IPS-15b (cell line): Measurements from ENCODE around the gene MCM7.
A peak's percentile ranks its signal among the peaks of the same experiment; 100 is the strongest.

Experiments used
- H3K27me3 ChIP-seq: one replicate; pipeline ENCODE4 v1.6.1; 2013; ENCODE audit warnings: low read length; ENCODE audit not compliant: control insufficient read depth, insufficient read depth
- H3K36me3 ChIP-seq: one replicate; pipeline ENCODE4 v1.6.1; 2013; ENCODE audit warnings: low read length; ENCODE audit not compliant: control insufficient read depth, insufficient read depth
- H3K4me1 ChIP-seq: one replicate; pipeline ENCODE4 v1.6.1; 2013; ENCODE audit warnings: mild to moderate bottlenecking, low read length; ENCODE audit not compliant: control insufficient read depth, insufficient read depth
- H3K4me3 ChIP-seq: one replicate; pipeline ENCODE4 v1.5.1; 2013; ENCODE audit warnings: low read depth, low read length
- H3K9ac ChIP-seq: one replicate; pipeline ENCODE4 v1.6.1; 2013; ENCODE audit warnings: low read depth, mild to moderate bottlenecking, low read length
- H3K9me3 ChIP-seq: one replicate; pipeline ENCODE4 v1.6.1; 2013; ENCODE audit warnings: mild to moderate bottlenecking, low read length; ENCODE audit not compliant: control insufficient read depth, insufficient read depth

The MCM7 gene

DNA sequence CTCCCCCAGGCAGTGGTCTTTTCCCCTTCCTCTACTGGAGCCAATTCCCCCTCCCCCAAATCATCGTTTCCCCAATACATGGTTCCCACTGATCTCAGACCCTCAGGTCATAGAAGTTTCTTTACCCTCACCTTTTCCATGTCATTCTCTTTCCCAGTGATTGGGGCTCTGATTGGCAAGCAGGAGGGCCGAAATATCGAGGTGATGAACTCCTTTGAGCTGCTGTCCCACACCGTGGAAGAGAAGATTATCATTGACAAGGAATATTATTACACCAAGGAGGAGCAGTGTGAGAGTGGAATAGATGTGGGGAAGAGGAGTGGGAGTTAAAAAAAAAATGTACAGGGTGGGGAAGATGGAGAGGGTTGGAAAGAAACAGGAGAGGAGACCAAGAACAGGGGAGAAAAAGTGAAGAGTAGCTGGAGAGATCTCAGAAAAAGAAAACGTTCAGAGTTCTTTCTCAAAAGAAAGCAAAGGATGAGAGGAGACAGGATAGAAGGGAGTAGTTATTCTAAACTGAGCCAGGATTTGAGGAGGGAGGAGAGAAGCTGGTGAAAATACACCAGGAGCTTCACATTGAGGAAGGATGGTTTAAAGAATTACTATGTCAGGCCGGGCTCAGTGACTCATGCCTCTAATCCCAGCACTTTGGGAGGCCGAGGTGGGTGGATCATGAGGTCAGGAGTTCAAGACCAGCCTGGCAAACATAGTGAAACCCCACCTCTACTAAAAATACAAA, 11.6 kb downstream of the MCM7 start:
- H3K9ac ChIP-seq: peak overlapping the region; percentile 93
- H3K4me3 ChIP-seq: peak overlapping the region; percentile 94
- H3K27me3 ChIP-seq: no peaks in the 10 kb centered on the region
- peaks cover 38% of the 10 kb centered on the region for H3K36me3 ChIP-seq
- H3K9me3 ChIP-seq: no peaks in the 10 kb centered on the region
- peaks cover 3% of the 10 kb centered on the region for H3K4me1 ChIP-seq

- H3K4me1 ChIP-seq: peaks cover 3% of the 10 kb centered on the region
- no peaks in the 10 kb centered on the region for H3K27me3 ChIP-seq
- peak within 1 kb of the TSS; percentile 94 for H3K4me3 ChIP-seq
- peaks cover 33% of the 10 kb centered on the region for H3K36me3 ChIP-seq
- H3K9ac ChIP-seq: peak within 1 kb of the TSS; percentile 93
- H3K9me3 ChIP-seq: no peaks in the 10 kb centered on the region
Measured at GRCh38 chr7:100088621-100089457, 12.4 kb downstream of the MCM7 start, which contains the start of gene COPS6. Gene COPS6, plus strand, starts transcription at chr7:100088969. Its CDS starts 22 bp downstream, at chr7:100088991.

- peaks cover 26% of the 10 kb centered on the region for H3K36me3 ChIP-seq
- peak overlapping the region; percentile 93 for H3K9ac ChIP-seq
- peaks cover 3% of the 10 kb centered on the region for H3K4me1 ChIP-seq
- no peaks in the 10 kb centered on the region for H3K9me3 ChIP-seq
- H3K4me3 ChIP-seq: peak overlapping the region; percentile 71
- H3K27me3 ChIP-seq: no peaks in the 10 kb centered on the region
Measured at GRCh38 chr7:100088095-100088620, 13.0 kb downstream of the MCM7 start.

DNA sequence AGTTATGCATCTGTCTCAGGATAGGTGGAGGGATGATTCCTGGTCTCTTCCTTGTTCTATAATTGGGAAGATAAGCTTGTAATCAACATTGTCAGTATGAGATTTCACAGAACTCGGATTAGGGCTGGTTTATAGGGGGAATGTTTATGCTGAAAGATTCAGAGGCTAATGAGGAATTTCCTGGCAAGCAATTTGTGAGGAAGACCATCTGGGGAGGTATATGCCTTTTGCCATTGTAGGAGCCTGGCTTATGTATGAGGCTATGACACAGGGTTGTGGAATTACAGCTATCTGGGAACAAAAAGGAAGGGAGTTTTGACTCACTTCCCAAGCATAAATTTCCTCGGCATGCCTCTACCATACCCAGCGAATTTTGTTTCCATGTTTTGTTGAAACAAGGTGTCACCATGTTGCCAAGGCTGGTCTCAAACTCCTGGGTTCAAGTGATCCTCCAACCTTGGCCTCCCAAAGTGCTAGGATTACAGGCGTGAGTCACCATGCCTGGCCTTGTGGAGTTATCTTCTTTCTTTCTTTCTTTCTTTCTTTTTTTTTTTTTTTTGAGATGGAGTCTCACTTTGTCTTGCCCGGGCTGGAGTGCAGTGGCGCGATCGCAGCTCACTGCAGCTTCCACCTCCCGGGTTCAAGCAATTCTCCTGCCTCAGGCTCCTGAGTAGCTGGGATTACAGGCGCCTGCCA, 14.0 kb downstream of the MCM7 start:
- H3K4me3 ChIP-seq: no peak overlapping the region
- H3K36me3 ChIP-seq: peaks cover 19% of the 10 kb centered on the region
- H3K9ac ChIP-seq: no peak overlapping the region
- peaks cover 9% of the 10 kb centered on the region for H3K4me1 ChIP-seq
- H3K9me3 ChIP-seq: no peaks in the 10 kb centered on the region
- H3K27me3 ChIP-seq: no peaks in the 10 kb centered on the region

DNA sequence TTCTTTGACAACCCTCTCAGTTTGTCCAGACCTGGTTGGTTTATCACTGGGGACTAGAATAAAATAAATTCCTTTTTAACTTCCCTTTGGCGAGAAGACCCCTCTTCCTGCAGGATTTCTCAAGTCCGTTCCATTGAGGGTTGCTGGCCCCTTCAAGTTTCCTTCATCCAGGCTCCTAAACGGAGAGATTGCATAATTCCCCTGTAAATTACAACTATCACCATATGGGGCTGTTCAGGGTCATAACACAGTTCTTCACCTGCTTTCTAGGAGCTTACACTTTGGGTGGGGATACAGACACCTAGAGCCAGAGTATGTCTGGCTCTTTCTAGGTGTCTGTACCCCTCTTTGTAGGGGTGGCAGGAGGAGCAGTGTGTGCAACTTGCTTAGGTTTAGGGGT, 15.7 kb downstream of the MCM7 start:
- H3K4me3 ChIP-seq: no peak overlapping the region
- H3K36me3 ChIP-seq: peaks cover 3% of the 10 kb centered on the region
- no peak overlapping the region for H3K9ac ChIP-seq
- no peaks in the 10 kb centered on the region for H3K9me3 ChIP-seq
- peaks cover 9% of the 10 kb centered on the region for H3K4me1 ChIP-seq
- H3K27me3 ChIP-seq: no peaks in the 10 kb centered on the region

- Histone ChIP-seq H3K9me3 (no peaks in the 10 kb centered on the region), H3K9ac (no peak overlapping the region), H3K27me3 (no peaks in the 10 kb centered on the region), H3K4me3 (peak overlapping the region; percentile 61), H3K36me3 (peaks cover 11% of the 10 kb centered on the region), H3K4me1 (peaks cover 6% of the 10 kb centered on the region)
Measured at GRCh38 chr7:100082978-100083377, 18.2 kb downstream of the MCM7 start.

DNA sequence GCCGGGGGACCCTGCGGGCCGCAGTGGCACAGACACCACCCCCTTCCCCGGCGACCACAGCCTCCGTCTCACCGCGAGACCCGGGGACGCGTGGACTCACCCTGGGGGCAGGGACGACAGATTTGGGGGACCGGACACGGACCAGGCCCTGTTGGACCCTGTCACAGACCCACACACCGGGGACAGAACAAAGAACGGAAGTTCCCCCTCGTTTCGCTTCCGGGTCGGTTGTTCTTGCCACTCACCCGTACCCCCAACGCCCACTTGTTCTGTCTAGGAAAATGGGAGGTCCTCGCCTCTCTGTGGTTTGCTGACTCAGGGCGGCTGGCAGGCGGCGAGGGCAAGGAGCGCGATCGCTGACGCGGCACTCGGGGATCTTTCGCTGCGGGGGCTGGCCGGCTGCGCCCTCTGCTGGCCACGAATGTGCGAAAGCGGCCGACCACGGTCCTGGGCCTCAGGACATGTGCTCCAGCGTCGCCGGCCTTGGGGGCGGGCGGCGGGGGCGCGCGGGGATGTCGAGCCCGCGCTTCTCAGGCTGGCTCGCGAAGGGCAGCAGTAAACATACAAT, 19.6 kb downstream of the MCM7 start, which contains the start of gene ZNF3:
TSS of gene ZNF3 (minus strand) at position 189 of the 568 bp plus-strand sequence. CDS start 4,366 bp downstream, outside the sequence.
- peak within 1 kb of the TSS; percentile 80 for H3K9ac ChIP-seq
- no peaks in the 10 kb centered on the region for H3K9me3 ChIP-seq
- H3K4me1 ChIP-seq: peaks cover 6% of the 10 kb centered on the region
- H3K27me3 ChIP-seq: no peaks in the 10 kb centered on the region
- H3K36me3 ChIP-seq: peaks cover 19% of the 10 kb centered on the region
- peak within 1 kb of the TSS; percentile 67 for H3K4me3 ChIP-seq

- Histone ChIP-seq H3K4me1 (peaks cover 6% of the 10 kb centered on the region), H3K9ac (peak overlapping the region; percentile 80), H3K27me3 (no peaks in the 10 kb centered on the region), H3K36me3 (peaks cover 25% of the 10 kb centered on the region), H3K4me3 (peak overlapping the region; percentile 67), H3K9me3 (no peaks in the 10 kb centered on the region)
Measured at GRCh38 chr7:100080907-100081534, 20.2 kb downstream of the MCM7 start.

DNA sequence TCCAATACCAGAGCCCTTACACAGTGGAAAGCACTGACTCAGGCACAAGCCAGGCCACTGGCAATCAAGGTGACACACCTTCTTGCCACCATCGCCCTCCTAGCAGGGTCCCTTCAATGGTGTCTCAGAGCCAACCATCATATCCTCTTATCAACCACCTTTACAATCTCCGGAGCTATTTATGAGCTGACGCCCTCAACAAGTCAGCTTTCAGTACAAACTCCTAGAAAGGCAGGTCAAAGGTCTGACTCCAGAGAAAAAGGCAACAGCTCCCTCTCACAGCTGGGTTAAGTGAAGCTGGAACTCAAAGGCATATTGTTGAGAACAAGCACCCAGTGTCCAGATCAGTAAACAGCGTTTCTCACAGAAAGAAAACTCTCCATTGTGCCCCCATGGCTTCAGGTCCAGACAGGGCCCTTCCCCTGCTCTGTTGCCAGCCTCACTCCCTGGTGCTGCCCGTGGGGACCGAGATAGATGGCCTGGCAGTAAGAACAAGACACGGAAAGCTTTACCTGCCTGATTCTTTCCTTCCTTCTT, 22.1 kb downstream of the MCM7 start:
- H3K9ac ChIP-seq: no peak overlapping the region
- H3K4me1 ChIP-seq: peaks cover 6% of the 10 kb centered on the region
- H3K27me3 ChIP-seq: no peaks in the 10 kb centered on the region
- peaks cover 43% of the 10 kb centered on the region for H3K36me3 ChIP-seq
- H3K4me3 ChIP-seq: no peak overlapping the region
- no peaks in the 10 kb centered on the region for H3K9me3 ChIP-seq

DNA sequence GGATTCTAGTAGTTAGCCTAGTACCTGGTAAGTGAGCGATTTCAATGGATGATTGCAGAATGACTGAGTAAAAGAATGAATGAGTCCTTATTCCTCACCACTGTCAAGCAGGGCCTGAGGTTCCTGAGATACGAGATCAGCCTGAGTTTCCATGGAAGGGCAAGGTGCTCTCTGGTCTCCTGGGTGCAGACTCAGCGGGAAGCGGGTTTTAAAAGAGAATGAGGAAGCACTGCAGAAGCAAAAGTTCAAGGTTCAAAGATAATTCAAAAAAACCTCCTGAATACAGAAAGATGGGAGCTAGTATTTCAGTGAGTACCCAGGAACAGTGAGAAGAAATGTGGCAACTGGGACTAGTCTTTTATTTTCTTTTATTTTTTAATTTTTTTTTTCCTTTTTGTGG, 24.0 kb downstream of the MCM7 start:
- Histone ChIP-seq H3K9me3 (peaks cover 8% of the 10 kb centered on the region), H3K36me3 (peaks cover 62% of the 10 kb centered on the region), H3K4me3 (no peak overlapping the region), H3K4me1 (no peaks in the 10 kb centered on the region), H3K9ac (no peak overlapping the region), H3K27me3 (no peaks in the 10 kb centered on the region)
